ENCODE measurements around the gene NSRP1.

DNA sequence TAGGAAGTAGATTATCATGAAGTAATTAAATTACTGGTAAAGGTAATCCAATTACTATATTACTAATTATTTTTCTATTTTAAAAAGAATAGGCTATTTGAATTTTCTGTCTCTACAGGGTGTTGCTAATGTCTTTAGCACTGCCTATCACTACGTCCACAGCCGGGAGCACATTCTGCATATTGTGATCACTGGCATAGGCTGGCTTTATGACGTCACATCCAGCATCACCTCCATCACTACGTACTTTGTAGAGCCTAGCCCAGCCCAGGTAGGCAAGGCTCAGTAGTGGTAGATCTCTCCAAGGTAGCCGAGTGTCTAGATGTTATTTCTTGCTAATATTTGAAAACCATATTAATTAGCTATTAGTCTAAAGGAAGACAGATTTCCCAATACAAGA, 33.8 kb upstream of the NSRP1 start:
- no peak for TF ChIP-seq CTCF (tag by site-specific recombination; IDR thresholded peaks at IDR 0.05)
- no peak for TF ChIP-seq ZNF707 (tag by site-specific recombination; IDR thresholded peaks at IDR 0.05)
- no peak for TF ChIP-seq ZNF530 (tag by site-specific recombination; IDR thresholded peaks at IDR 0.05; ENCODE audit: low read depth)
- no peak for TF ChIP-seq ZNF629 (tag by site-specific recombination; IDR thresholded peaks at IDR 0.05)
